SKM-1 (cell line): Measurements from ENCODE around the gene TF.

Experiments used
- DNase-seq: peaks from one replicate; lab custom pipeline; 2025; ENCODE audit not compliant: unreplicated experiment; lab: John Stamatoyannopoulos, UW

The TF gene

GRCh38 chr3:133834621-133835417, 88.6 kb downstream of the TF start:
- no peak for DNase-seq

GRCh38 chr3:133835418-133835743, 89.2 kb downstream of the TF start:
- no peak for DNase-seq

DNA sequence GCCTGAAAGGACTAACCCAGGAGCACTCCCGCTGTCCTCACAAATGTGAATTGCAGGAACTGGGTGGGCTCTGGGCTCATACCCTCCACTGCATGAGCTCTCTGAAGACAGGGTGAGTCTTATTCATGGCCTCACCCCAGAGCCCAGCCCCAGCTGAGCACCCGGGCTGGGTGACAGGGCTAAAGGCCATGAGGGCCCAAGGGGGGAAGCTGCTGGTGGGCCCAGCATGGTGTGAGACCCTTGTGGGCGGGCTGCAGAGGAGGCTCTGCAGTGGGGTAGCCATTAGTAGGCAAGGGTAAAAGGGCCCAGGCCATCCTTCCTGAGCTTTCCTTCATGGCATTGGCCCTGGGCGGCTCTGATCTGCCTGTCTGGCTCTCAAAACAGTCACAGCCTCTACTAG, 89.8 kb downstream of the TF start:
- DNase-seq = no peak

DNA sequence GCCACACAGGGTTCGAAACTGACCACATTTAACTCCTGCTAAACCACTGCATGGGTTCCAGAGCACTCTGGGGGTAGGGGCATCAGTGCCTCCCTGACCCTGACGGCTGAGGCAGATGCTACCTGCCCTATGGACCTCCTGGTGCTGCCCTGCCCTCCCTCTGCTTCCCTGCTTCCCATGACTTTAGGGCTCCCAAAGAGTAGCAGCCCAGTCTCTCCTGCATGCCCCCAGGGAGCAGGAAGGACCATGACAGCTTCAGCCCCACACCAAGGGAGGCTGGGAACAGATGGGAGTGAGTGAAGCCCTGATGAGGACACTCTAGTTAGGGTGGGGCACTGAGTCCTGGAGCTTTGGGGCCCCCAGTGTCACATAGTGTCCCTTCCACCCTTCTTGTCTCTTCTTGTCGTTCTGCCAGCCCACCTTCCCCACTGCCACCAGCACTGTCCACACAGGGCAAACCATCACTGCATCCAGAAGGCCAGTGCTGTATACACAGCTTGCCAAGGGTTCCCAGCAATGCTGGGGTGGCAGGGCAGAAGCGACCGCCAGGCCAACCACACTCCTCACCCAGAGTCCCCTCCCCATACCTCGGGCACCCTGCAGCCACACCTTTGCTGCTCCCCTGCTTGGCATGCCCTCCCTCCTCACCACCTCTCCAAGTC, 90.4 kb downstream of the TF start:
- no peak for DNase-seq

GRCh38 chr3:133837487-133838295, 91.5 kb downstream of the TF start:
- no peak for DNase-seq

DNA sequence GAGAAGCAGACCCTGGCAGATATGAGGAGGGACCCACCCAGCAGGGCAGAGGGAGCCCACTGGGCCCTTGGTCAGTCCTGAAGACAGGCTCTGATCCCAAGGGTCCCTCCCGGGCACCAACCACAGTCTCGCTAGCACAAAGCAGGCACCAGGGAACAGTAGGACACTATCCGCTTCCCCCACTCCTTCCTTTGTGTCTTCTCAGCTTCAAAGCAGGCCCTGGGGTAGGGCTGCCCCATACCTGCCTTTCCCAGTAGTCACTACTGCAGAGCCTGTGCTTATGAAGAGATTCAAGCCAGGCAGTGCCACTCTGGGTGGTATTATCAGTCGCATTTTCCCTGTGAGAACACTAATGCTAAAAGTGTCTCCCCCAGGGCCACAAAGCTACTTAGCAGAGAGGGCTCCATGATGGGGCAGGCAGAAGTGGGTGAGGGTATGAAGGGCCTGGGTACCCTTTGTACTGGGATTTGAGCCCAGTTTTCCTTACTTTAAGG, 92.2 kb downstream of the TF start:
- DNase-seq = no peak

GRCh38 chr3:133838916-133839800, 93.0 kb downstream of the TF start:
- no peak for DNase-seq

- no peak for DNase-seq
Observed at GRCh38 chr3:133840055-133840737, 94.0 kb downstream of the TF start.

- no peak for DNase-seq
Observed at GRCh38 chr3:133840767-133841166, 94.6 kb downstream of the TF start.

DNA sequence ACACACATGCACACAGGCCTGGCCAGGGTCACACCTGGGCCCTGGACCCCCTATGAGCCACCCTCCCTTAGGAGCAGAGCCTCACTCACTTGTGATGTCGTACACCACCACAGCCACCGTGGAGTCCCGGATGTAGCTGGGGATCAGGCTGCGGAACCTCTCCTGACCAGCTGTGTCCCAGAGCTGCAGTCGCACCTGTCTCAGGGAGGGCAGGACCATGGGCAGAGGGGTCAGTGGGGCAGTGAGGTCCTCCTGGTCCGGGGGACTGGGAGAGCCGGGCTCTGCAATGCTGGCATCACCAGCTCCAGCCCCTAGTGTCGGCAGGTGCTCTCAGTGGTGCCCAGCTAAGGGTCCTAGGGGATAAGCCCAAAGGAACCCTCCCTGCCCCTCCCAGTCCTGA, 95.0 kb downstream of the TF start:
- no peak for DNase-seq

DNA sequence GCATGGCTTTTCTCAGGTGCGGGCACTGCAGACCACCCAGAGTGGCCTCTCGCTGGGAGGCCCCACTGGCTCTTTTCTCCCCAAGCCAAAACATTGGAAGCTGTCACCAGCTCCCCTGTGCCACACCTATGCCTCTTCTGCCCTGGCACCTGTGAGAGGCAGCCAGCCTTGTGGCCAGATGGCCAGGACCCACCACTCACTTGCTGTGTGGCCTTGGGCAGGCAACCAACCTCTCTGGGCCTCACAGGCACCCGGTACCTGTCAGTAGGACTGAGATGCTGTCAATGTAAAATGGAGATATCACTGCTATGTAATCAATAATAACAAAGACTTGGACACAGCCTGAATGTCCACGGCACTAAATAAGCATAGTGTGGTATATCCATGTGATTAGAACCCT, 96.0 kb downstream of the TF start:
- no peak for DNase-seq

DNA sequence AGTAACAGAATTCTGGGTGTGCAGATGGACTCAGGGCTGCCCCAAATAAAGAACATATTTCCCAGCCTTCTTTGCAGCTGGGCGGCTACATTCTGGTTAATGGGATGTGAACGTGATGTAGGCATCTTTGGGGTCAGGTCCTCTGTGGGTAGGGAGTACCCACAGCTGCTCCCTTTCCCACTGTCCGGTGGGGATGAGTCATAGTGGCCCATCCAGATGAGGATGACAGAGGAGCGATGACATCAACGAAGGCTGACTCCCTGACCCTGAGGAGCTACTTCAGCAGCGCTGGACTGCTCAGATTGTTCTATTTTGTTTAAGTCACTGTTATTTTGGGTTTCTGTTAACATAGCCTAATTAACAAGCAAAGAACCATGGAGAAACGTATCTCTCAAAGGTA, 97.4 kb downstream of the TF start:
- DNase-seq = no peak

GRCh38 chr3:133845127-133845526, 98.9 kb downstream of the TF start:
- no peak for DNase-seq
